ENCODE measurements around the gene MYH11. TPM values are rescaled to one million over a fixed set of nuclear protein-coding genes. Genes with fewer than 3 reads are reported as not detected.

Gene MYH11
- polyA plus RNA-seq, 3 donors = 0.06 TPM; not detected in 2

GRCh38 chr16:15808071-15808470, 48.8 kb downstream of the MYH11 start:
- Histone ChIP-seq H3K4me1 (ENCODE audit: control insufficient read depth in 1 of 2, insufficient read depth in 2 of 2, low read length in 2 of 2) (no peaks in the 10 kb centered on the region), H3K4me3 (replicated peaks in 1 of 3; ENCODE audit: low read depth in 2 of 3, low read length in 3 of 3) (no peak overlapping the region), H3K79me2 (ENCODE audit: insufficient read depth, low read length) (no peaks in the 10 kb centered on the region), H3K36me3 (replicated peaks in 1 of 2; ENCODE audit: control insufficient read depth in 1 of 2, insufficient read depth in 2 of 2, low read length in 2 of 2) (no peaks in the 10 kb centered on the region), H3K9ac (ENCODE audit: insufficient read depth, low read length, poor library complexity, severe bottlenecking) (no peak overlapping the region), H2AFZ (ENCODE audit: insufficient read depth, low read depth, low read length, poor library complexity, severe bottlenecking) (no peak overlapping the region), H3K27me3 (ENCODE audit: control insufficient read depth in 2 of 2, insufficient read depth in 2 of 2, low read length in 2 of 2) (no peaks in the 10 kb centered on the region), H3K9me3 (replicated peaks in 1 of 2; ENCODE audit: control insufficient read depth in 1 of 2, insufficient read depth in 1 of 2, low read length in 2 of 2) (peaks cover 0 to 4% of the 10 kb centered on the region in 2 donors), H3K4me2 (replicated peaks; ENCODE audit: extremely low read depth, low read length, poor library complexity, severe bottlenecking) (no peak overlapping the region), H3K27ac (ENCODE audit: low read depth in 1 of 2, low read length in 2 of 2) (no peak overlapping the region), H4K20me1 (ENCODE audit: insufficient read depth, low read length) (no peaks in the 10 kb centered on the region)
- Mint-ChIP-seq H3K4me3 (no peak overlapping the region), H3K27ac (no peak overlapping the region), H3K4me1 (peaks cover 6% of the 10 kb centered on the region), H3K36me3 (no peaks in the 10 kb centered on the region), H3K9me3 (peaks cover 0 to 6% (median 0%) of the 10 kb centered on the region in 7 donors), H3K27me3 (ENCODE audit: low read depth in 3 of 3) (peaks cover 1 to 4% (median 1%) of the 10 kb centered on the region in 3 donors)
- intact Hi-C loops (cut with micrococcal nuclease) = no loop called here
- no peak for TF ChIP-seq CTCF (IDR thresholded peaks at IDR 0.05)
- WGBS (ENCODE audit: insufficient coverage) = 94% methylated on average over 6 of the region's 8 CpGs
- no peak for DNase-seq

- Mint-ChIP-seq H3K9me3 (peaks cover 0 to 6% (median 0%) of the 10 kb centered on the region in 7 donors), H3K27me3 (ENCODE audit: low read depth in 3 of 3) (peaks cover 0 to 4% (median 1%) of the 10 kb centered on the region in 3 donors), H3K27ac (no peak overlapping the region), H3K4me1 (peaks cover 6% of the 10 kb centered on the region), H3K36me3 (no peaks in the 10 kb centered on the region), H3K4me3 (no peak overlapping the region)
- Histone ChIP-seq H3K4me3 (replicated peaks in 1 of 3; ENCODE audit: low read depth in 2 of 3, low read length in 3 of 3) (no peak overlapping the region), H3K4me1 (ENCODE audit: control insufficient read depth in 1 of 2, insufficient read depth in 2 of 2, low read length in 2 of 2) (no peaks in the 10 kb centered on the region), H3K27ac (ENCODE audit: low read depth in 1 of 2, low read length in 2 of 2) (no peak overlapping the region), H2AFZ (ENCODE audit: insufficient read depth, low read depth, low read length, poor library complexity, severe bottlenecking) (no peak overlapping the region), H3K9ac (ENCODE audit: insufficient read depth, low read length, poor library complexity, severe bottlenecking) (no peak overlapping the region), H3K79me2 (ENCODE audit: insufficient read depth, low read length) (no peaks in the 10 kb centered on the region), H3K9me3 (replicated peaks in 1 of 2; ENCODE audit: control insufficient read depth in 1 of 2, insufficient read depth in 1 of 2, low read length in 2 of 2) (peaks cover 0 to 4% of the 10 kb centered on the region in 2 donors), H3K4me2 (replicated peaks; ENCODE audit: extremely low read depth, low read length, poor library complexity, severe bottlenecking) (no peak overlapping the region), H3K36me3 (replicated peaks in 1 of 2; ENCODE audit: control insufficient read depth in 1 of 2, insufficient read depth in 2 of 2, low read length in 2 of 2) (no peaks in the 10 kb centered on the region), H4K20me1 (ENCODE audit: insufficient read depth, low read length) (no peaks in the 10 kb centered on the region), H3K27me3 (ENCODE audit: control insufficient read depth in 2 of 2, insufficient read depth in 2 of 2, low read length in 2 of 2) (no peaks in the 10 kb centered on the region)
- WGBS (ENCODE audit: insufficient coverage) = 59% methylated on average over 10 of the region's 11 CpGs
- TF ChIP-seq CTCF (IDR thresholded peaks at IDR 0.05) = no peak
- intact Hi-C loops (cut with micrococcal nuclease) = no loop called here
- no peak for DNase-seq
These were observed 49.2 kb downstream of the MYH11 start for GRCh38 chr16:15807603-15808009.
